GM12874 (cell line): Measurements from ENCODE around the gene MARCHF6.

Source experiments
- CTCF ChIP-seq: IDR thresholded peaks from 2 replicates; pipeline ENCODE4 v1.5.1; 2011; ENCODE audit warnings: low read depth, mild to moderate bottlenecking, control low read depth, low read length, moderate library complexity; ENCODE audit not compliant: insufficient read depth

Gene MARCHF6

GRCh38 chr5:10372726-10373709 lies 19.5 kb downstream of the MARCHF6 start:
- TF ChIP-seq CTCF, result no peak

GRCh38 chr5:10374046-10375022 lies 20.8 kb downstream of the MARCHF6 start:
- no peak for TF ChIP-seq CTCF

GRCh38 chr5:10376544-10376943 lies 23.0 kb downstream of the MARCHF6 start:
- no peak for TF ChIP-seq CTCF

GRCh38 chr5:10377081-10377480 lies 23.6 kb downstream of the MARCHF6 start:
- no peak for TF ChIP-seq CTCF

GRCh38 chr5:10381803-10382202 lies 28.3 kb downstream of the MARCHF6 start:
- TF ChIP-seq CTCF, result no peak

GRCh38 chr5:10384483-10384882 lies 31.0 kb downstream of the MARCHF6 start:
- no peak for TF ChIP-seq CTCF

GRCh38 chr5:10387690-10388089 lies 34.2 kb downstream of the MARCHF6 start:
- TF ChIP-seq CTCF, result no peak
